C1 segment of cervical spinal cord (tissue), 14 donors: ENCODE data around the gene SNAPC4.
"Not testable (repeated sequence)": the region's sequence is repeated elsewhere in the genome, so short reads cannot be mapped to it uniquely, and the experiment has no call there.

Source experiments
- DNase-seq, 14 donors: peaks; one replicate each; lab custom pipeline; 2025; lab: John Stamatoyannopoulos, UW

SNAPC4 gene

DNA sequence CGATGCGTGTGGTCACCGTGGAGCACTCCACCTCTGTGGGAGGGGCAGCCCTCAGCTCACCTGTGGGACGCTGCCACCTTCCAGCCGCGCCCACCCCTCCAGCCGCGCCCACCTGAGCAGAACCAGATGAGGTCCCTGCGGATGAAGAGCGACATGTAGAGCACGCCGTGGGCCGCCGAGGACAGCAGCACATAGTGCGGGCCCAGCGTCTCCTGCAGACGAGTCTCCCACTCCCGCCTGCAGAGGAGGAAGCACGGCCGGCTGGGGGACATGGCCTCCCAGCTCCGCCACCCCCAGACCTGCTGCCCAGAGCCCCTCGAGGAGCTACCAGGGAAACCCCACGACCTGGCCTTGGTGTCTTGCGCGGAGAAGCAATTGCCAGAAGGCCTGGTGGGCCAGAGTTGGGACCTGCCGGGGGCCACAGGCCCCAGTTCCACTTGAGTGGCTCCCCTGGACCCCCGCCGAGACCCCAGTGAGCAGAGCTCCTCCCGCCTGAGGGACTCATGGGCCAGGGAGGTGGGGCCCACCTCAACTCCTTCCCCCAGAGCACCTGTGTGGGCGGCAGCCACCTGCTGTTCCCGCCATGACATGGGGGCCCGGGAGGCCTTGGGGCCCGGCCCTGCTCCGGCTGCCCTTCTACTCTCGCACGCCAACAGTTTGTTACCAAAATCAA, 33.2 kb upstream of the SNAPC4 start:
- DNase-seq = no peak

- no peak for DNase-seq
These were observed 32.6 kb upstream of the SNAPC4 start for GRCh38 chr9:136432591-136432990.

DNA sequence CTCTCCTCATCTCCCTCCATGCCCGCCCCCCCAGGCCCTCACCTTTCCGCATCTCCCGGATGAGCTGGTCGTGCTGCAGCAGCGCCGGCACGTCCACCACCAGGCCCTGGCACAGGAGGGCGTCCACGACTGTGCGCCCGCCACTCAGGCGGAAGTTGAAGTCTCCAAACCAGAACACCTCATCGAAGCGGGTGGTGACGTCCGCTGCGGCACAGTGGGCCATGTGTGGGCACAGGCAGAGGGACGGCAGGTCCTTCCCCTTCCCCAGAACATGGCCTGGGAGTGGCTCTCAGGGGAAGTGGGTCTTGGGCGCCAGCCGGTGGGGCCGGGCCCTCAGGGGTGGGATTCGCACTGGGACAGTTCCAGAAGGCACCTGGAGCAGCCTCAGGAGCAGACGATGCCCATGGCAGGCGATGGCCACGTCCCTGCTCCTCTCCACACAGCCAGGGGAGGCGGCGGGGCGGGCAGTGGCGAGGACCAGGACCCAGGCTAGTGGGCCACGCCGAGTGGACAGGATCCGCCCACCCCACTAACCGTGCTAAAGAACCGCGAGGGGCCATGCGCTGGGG, 31.9 kb upstream of the SNAPC4 start:
- DNase-seq = no peak

- no peak for DNase-seq
These were observed 30.7 kb upstream of the SNAPC4 start for GRCh38 chr9:136430588-136431234.

DNA sequence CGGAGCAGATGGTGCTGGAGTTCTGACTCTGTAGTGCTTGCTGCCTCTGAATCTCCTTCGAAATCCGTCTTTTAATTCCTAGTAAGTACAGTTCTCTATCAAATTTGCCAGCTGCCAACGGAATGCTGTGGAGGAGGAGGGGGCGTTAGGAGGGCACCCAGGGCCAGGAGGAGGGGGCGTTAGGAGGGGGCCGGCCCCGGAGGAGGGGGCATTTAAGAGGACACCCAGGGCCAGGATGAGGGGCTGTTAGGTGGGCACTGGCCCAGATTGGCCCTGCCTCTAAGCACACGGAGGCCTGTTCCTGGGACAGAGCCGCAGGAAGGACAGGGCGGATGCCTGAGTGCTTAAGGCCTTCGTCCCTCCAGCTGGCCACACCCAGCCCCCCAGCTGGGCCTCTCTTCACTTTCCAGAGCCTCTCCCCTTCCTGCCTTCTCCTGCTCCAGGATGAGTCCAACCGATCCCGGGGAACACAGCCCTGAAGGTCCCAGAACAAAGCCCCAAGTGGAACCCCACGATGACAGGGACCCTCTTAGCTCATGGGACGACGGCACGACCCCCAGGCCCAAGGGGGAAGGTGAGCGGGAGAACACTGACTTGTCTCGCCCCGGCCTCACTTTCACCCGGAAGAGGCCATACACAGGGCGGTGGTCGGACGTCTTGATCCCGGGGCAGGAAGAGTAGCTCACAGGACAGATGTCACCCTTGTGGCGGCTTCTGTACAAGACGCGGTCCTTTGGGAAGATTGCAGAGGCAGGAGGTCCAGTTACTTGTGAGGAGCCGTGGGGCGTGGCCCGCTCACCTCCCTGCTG, 29.9 kb upstream of the SNAPC4 start:
- no peak for DNase-seq

GRCh38 chr9:136429075-136429628, 29.2 kb upstream of the SNAPC4 start:
- no peak for DNase-seq

- peak in 1 of 14 donors; percentile 23 for DNase-seq
These were observed 26.8 kb upstream of the SNAPC4 start for GRCh38 chr9:136426787-136427186.

- DNase-seq = not testable (repeated sequence)
These were observed 25.4 kb upstream of the SNAPC4 start for GRCh38 chr9:136425367-136425766.

GRCh38 chr9:136424750-136425362, 24.9 kb upstream of the SNAPC4 start:
- no peak for DNase-seq

GRCh38 chr9:136423432-136424146, 23.6 kb upstream of the SNAPC4 start:
- DNase-seq = no peak

DNA sequence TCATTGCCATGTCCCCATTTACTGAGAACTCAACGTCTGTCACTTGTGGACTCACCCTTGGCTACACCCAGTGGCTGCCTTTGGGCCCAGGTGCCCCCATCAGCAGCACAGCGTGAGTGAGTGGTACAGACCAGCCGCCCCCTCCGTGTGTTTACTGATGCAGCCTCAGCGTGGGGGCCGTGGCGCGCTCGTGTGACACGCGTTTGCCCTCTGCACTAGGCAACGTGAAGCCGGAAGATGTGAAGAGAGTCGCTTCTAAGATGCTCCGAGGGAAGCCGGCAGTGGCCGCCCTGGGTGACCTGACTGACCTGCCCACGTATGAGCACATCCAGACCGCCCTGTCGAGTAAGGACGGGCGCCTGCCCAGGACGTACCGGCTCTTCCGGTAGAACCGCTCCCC, 22.9 kb upstream of the SNAPC4 start:
- DNase-seq = no peak

- DNase-seq = no peak
These were observed 21.8 kb upstream of the SNAPC4 start for GRCh38 chr9:136421791-136422190.

DNA sequence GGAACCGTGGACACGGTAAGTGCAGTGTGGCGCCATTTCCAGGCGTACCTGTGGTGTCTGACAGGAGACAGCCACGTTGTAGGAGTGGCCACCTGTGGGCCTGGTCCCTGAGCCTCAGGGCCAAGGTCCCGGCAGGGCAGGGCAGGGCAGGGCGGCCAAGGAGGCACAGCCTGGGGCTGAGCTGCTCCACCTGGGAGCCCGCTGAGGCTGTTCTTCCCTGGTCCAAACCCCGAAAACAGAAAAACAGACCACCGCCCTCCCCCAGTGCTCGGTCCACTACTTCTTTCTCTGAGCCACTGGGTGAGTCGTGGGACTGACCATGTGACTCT, 19.1 kb upstream of the SNAPC4 start:
- DNase-seq = no peak

- no peak for DNase-seq
These were observed 18.5 kb upstream of the SNAPC4 start for GRCh38 chr9:136418182-136419091.

- DNase-seq = no peak
These were observed 16.9 kb upstream of the SNAPC4 start for GRCh38 chr9:136416914-136417313.

- no peak for DNase-seq
These were observed 16.5 kb upstream of the SNAPC4 start for GRCh38 chr9:136416427-136416826.

GRCh38 chr9:136412962-136413361, 13.0 kb upstream of the SNAPC4 start:
- peak in 3 of 14 donors; percentile 5 to 29 (median 28) for DNase-seq

- DNase-seq = no peak
These were observed 11.4 kb upstream of the SNAPC4 start for GRCh38 chr9:136411378-136411777.

DNA sequence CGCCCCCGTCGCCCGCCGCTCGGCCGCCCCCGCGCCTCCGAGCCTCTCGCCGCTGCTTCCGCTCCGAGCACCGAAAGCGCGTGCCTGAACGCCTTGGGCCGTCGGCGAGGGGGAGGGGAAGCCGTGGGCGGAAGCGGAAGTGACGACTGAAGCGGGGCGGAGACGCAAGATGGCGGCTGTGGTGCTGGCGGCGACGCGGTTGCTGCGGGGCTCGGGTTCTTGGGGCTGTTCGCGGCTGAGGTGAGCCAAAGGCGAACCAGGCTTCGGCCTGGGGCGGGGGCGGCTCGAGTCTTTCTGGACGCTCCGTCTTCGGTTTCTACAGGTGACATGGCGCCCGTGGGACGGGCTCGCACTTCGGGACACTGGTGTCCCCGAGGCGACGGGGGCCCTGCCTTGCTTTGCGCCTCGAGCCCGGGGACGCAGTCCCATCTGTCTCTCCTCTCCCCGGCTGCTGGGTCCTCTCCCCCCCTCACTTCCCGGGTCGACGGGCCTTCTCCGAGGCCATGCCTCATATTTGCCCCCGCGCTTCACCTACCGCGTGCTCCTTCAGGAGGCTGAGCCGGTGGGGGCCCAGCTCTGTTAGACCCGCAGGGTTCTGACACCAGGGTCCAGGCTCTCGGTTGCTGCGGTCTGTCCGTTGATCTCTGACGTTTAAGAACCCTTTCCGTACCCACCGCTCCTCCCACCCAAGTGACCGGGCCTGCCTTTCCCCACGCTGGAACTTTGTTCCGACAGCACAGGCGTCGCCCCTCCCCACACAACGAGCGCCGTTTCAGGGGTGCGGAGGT, 10.7 kb upstream of the SNAPC4 start, which contains the start of the genes ENTR1 and PMPCA:
Gene ENTR1, minus strand, starts transcription at position 115 of the 788 bp plus-strand sequence. CDS start 217 bp downstream, outside the sequence.
Gene PMPCA, plus strand, starts transcription at position 159 of the 788 bp plus-strand sequence. Its CDS starts 11 bp downstream, at position 170.
- DNase-seq = peak; percentile 15 to 93 (median 81)
